HG02588 (cell line): Measurements from ENCODE around the gene EPHB6.

Experiments used
- ATAC-seq: cut with Tn5 transposase; IDR thresholded peaks from one replicate; pipeline ENCODE4 v1.9.1; 2021; ENCODE audit warnings: mild to moderate bottlenecking, moderate library complexity; ENCODE audit not compliant: unreplicated experiment

Gene EPHB6

GRCh38 chr7:142894985-142895593 is 40.2 kb downstream of the EPHB6 start:
- no peak for ATAC-seq

GRCh38 chr7:142896151-142896550 is 41.3 kb downstream of the EPHB6 start:
- ATAC-seq = no peak

GRCh38 chr7:142896741-142897379 is 42.0 kb downstream of the EPHB6 start:
- no peak for ATAC-seq

- ATAC-seq = no peak
These were observed 42.8 kb downstream of the EPHB6 start for GRCh38 chr7:142897691-142898090.

- ATAC-seq = no peak
These were observed 43.7 kb downstream of the EPHB6 start for GRCh38 chr7:142898377-142899170.

- no peak for ATAC-seq
These were observed 44.8 kb downstream of the EPHB6 start for GRCh38 chr7:142899661-142900060.

- no peak for ATAC-seq
These were observed 46.8 kb downstream of the EPHB6 start for GRCh38 chr7:142901426-142902259.

- no peak for ATAC-seq
These were observed 49.3 kb downstream of the EPHB6 start for GRCh38 chr7:142904128-142904527.

- no peak for ATAC-seq
These were observed 50.9 kb downstream of the EPHB6 start for GRCh38 chr7:142905759-142906158.

- ATAC-seq = no peak
These were observed 51.8 kb downstream of the EPHB6 start for GRCh38 chr7:142906643-142907042.

GRCh38 chr7:142908290-142908689 is 53.4 kb downstream of the EPHB6 start:
- ATAC-seq = no peak

GRCh38 chr7:142908921-142909890 is 54.3 kb downstream of the EPHB6 start:
- ATAC-seq = no peak

- ATAC-seq = no peak
These were observed 55.2 kb downstream of the EPHB6 start for GRCh38 chr7:142910031-142910433.

GRCh38 chr7:142910481-142910880 is 55.6 kb downstream of the EPHB6 start:
- ATAC-seq = no peak

GRCh38 chr7:142913051-142913450 is 58.2 kb downstream of the EPHB6 start:
- ATAC-seq = no peak

- ATAC-seq = no peak
These were observed 58.7 kb downstream of the EPHB6 start for GRCh38 chr7:142913566-142913965.

- ATAC-seq = no peak
These were observed 59.2 kb downstream of the EPHB6 start for GRCh38 chr7:142914121-142914520.

- no peak for ATAC-seq
These were observed 60.4 kb downstream of the EPHB6 start for GRCh38 chr7:142915315-142915714.

GRCh38 chr7:142916508-142916907 is 61.6 kb downstream of the EPHB6 start:
- no peak for ATAC-seq

GRCh38 chr7:142917447-142917846 is 62.6 kb downstream of the EPHB6 start:
- ATAC-seq = no peak
